Measurements from ENCODE around the gene TMEM131L.
A peak's percentile ranks its signal among the peaks of the same experiment; 100 is the strongest.
"Not testable (repeated sequence)": the region's sequence is repeated elsewhere in the genome, so short reads cannot be mapped to it uniquely, and the experiment has no call there.

Gene TMEM131L

GRCh38 chr4:153452658-153453378 is 13.3 kb upstream of the TMEM131L start:
- peaks cover 37% of the 10 kb centered on the region for H3K4me1 Mint-ChIP-seq (ENCODE audit: low read depth)
- peaks cover 22% of the 10 kb centered on the region for H3K27me3 Mint-ChIP-seq
- H3K36me3 Mint-ChIP-seq (ENCODE audit: low read depth) = no peaks in the 10 kb centered on the region
- H3K9me3 Mint-ChIP-seq = no peaks in the 10 kb centered on the region
- intact Hi-C loops (cut with micrococcal nuclease) = no loop called here
- H3K27ac Mint-ChIP-seq = no peak overlapping the region
- no peak overlapping the region for H3K4me3 Mint-ChIP-seq

- no peaks in the 10 kb centered on the region for H3K36me3 Mint-ChIP-seq (ENCODE audit: low read depth)
- H3K27me3 Mint-ChIP-seq = peaks cover 20% of the 10 kb centered on the region
- H3K4me1 Mint-ChIP-seq (ENCODE audit: low read depth) = peaks cover 37% of the 10 kb centered on the region
- H3K9me3 Mint-ChIP-seq = peaks cover under 1% of the 10 kb centered on the region
- intact Hi-C loops (cut with micrococcal nuclease) = no loop called here
- H3K4me3 Mint-ChIP-seq = no peak overlapping the region
- no peak overlapping the region for H3K27ac Mint-ChIP-seq
Observed at GRCh38 chr4:153453402-153453801, 12.8 kb upstream of the TMEM131L start.

GRCh38 chr4:153458969-153459368 is 7.2 kb upstream of the TMEM131L start:
- H3K27ac Mint-ChIP-seq = no peak overlapping the region
- intact Hi-C loops (cut with micrococcal nuclease) = no loop called here
- peaks cover 10% of the 10 kb centered on the region for H3K9me3 Mint-ChIP-seq
- peaks cover 22% of the 10 kb centered on the region for H3K27me3 Mint-ChIP-seq
- H3K36me3 Mint-ChIP-seq (ENCODE audit: low read depth) = no peaks in the 10 kb centered on the region
- H3K4me1 Mint-ChIP-seq (ENCODE audit: low read depth) = peaks cover 12% of the 10 kb centered on the region
- no peak overlapping the region for H3K4me3 Mint-ChIP-seq

GRCh38 chr4:153461549-153461948 is 4.6 kb upstream of the TMEM131L start:
- Mint-ChIP-seq H3K27me3 (peaks cover 26% of the 10 kb centered on the region), H3K4me1 (ENCODE audit: low read depth) (peaks cover 23% of the 10 kb centered on the region)
- H3K9me3 Mint-ChIP-seq; H3K4me3 Mint-ChIP-seq; intact Hi-C loops (cut with micrococcal nuclease); H3K27ac Mint-ChIP-seq; H3K36me3 Mint-ChIP-seq (ENCODE audit: low read depth): not testable (repeated sequence)

- intact Hi-C loops (cut with micrococcal nuclease) = no loop called here
- H3K27ac Mint-ChIP-seq = no peak overlapping the region
- H3K27me3 Mint-ChIP-seq = peaks cover 16% of the 10 kb centered on the region
- peaks cover 31% of the 10 kb centered on the region for H3K4me1 Mint-ChIP-seq (ENCODE audit: low read depth)
- H3K4me3 Mint-ChIP-seq = no peak overlapping the region
- H3K36me3 Mint-ChIP-seq (ENCODE audit: low read depth) = peaks cover 10% of the 10 kb centered on the region
- H3K9me3 Mint-ChIP-seq = peaks cover 2% of the 10 kb centered on the region
Observed at GRCh38 chr4:153464068-153464467, 2.1 kb upstream of the TMEM131L start.

- Mint-ChIP-seq H3K27me3 (peaks cover 15% of the 10 kb centered on the region), H3K4me1 (ENCODE audit: low read depth) (peaks cover 33% of the 10 kb centered on the region), H3K36me3 (ENCODE audit: low read depth) (peaks cover 10% of the 10 kb centered on the region), H3K27ac (no peak overlapping the region), H3K9me3 (no peaks in the 10 kb centered on the region), H3K4me3 (peak overlapping the region; percentile 76)
- intact Hi-C loops (cut with micrococcal nuclease) = loop anchor here (1.0 to 5.0 kb wide), 2 partner anchors 32 to 57 kb away; no protein-coding TSS in a partner anchor
Observed at GRCh38 chr4:153465140-153465539, 1.0 kb upstream of the TMEM131L start.

GRCh38 chr4:153465615-153466080 is 512 bp upstream of the TMEM131L start:
- H3K36me3 Mint-ChIP-seq (ENCODE audit: low read depth) = peaks cover 12% of the 10 kb centered on the region

GRCh38 chr4:153466949-153467896 is 1.1 kb downstream of the TMEM131L start:
- Mint-ChIP-seq H3K4me1 (ENCODE audit: low read depth) (peaks cover 52% of the 10 kb centered on the region), H3K36me3 (ENCODE audit: low read depth) (peaks cover 23% of the 10 kb centered on the region), H3K4me3 (peak overlapping the region; percentile 91), H3K27me3 (peaks cover 12% of the 10 kb centered on the region), H3K9me3 (peaks cover 3% of the 10 kb centered on the region), H3K27ac (peak overlapping the region; percentile 79)
- intact Hi-C loops (cut with micrococcal nuclease) = loop anchor here (5.0 kb wide), 1 partner anchor 55 kb away; no protein-coding TSS in a partner anchor

More at GRCh38 chr4:153465615-153466080, 512 bp upstream of the TMEM131L start:
- Mint-ChIP-seq H3K9me3 (no peaks in the 10 kb centered on the region), H3K27ac (peak overlapping the region; percentile 79), H3K27me3 (peaks cover 12% of the 10 kb centered on the region), H3K4me1 (ENCODE audit: low read depth) (peaks cover 36% of the 10 kb centered on the region), H3K4me3 (peak overlapping the region; percentile 76)
- intact Hi-C loops (cut with micrococcal nuclease) = loop anchor here (1.0 to 5.0 kb wide), 2 partner anchors 32 to 57 kb away; no protein-coding TSS in a partner anchor

- H3K9me3 Mint-ChIP-seq = peaks cover 8% of the 10 kb centered on the region
- no peak overlapping the region for H3K4me3 Mint-ChIP-seq
- peaks cover 30% of the 10 kb centered on the region for H3K36me3 Mint-ChIP-seq (ENCODE audit: low read depth)
- peaks cover 14% of the 10 kb centered on the region for H3K27me3 Mint-ChIP-seq
- H3K4me1 Mint-ChIP-seq (ENCODE audit: low read depth) = peaks cover 58% of the 10 kb centered on the region
- intact Hi-C loops (cut with micrococcal nuclease) = loop anchor here (5.0 kb wide), 1 partner anchor 54 kb away; no protein-coding TSS in a partner anchor
- no peak overlapping the region for H3K27ac Mint-ChIP-seq
Observed at GRCh38 chr4:153467897-153468262, 1.7 kb downstream of the TMEM131L start.

- Mint-ChIP-seq H3K4me3 (no peak overlapping the region), H3K36me3 (ENCODE audit: low read depth) (peaks cover 36% of the 10 kb centered on the region), H3K4me1 (ENCODE audit: low read depth) (peaks cover 63% of the 10 kb centered on the region), H3K27ac (no peak overlapping the region), H3K9me3 (peaks cover 8% of the 10 kb centered on the region), H3K27me3 (peaks cover 12% of the 10 kb centered on the region)
- intact Hi-C loops (cut with micrococcal nuclease) = loop anchor here (5.0 kb wide), 1 partner anchor 54 kb away; no protein-coding TSS in a partner anchor
Observed at GRCh38 chr4:153468587-153468986, 2.4 kb downstream of the TMEM131L start.

- H3K36me3 Mint-ChIP-seq (ENCODE audit: low read depth) = peaks cover 40% of the 10 kb centered on the region
- intact Hi-C loops (cut with micrococcal nuclease) = loop anchor here (5.0 kb wide), 1 partner anchor 53 kb away; no protein-coding TSS in a partner anchor
- no peak overlapping the region for H3K4me3 Mint-ChIP-seq
- peaks cover 8% of the 10 kb centered on the region for H3K9me3 Mint-ChIP-seq
- peaks cover 63% of the 10 kb centered on the region for H3K4me1 Mint-ChIP-seq (ENCODE audit: low read depth)
- H3K27me3 Mint-ChIP-seq = peaks cover 10% of the 10 kb centered on the region
- no peak overlapping the region for H3K27ac Mint-ChIP-seq
Observed at GRCh38 chr4:153469031-153469430, 2.9 kb downstream of the TMEM131L start.

- intact Hi-C loops (cut with micrococcal nuclease); H3K4me3 Mint-ChIP-seq; H3K9me3 Mint-ChIP-seq; H3K27me3 Mint-ChIP-seq; H3K27ac Mint-ChIP-seq: not testable (repeated sequence)
- Mint-ChIP-seq H3K4me1 (ENCODE audit: low read depth) (peaks cover 51% of the 10 kb centered on the region), H3K36me3 (ENCODE audit: low read depth) (peaks cover 54% of the 10 kb centered on the region)
Observed at GRCh38 chr4:153471071-153471697, 5.0 kb downstream of the TMEM131L start.

- H3K27ac Mint-ChIP-seq = no peak overlapping the region
- H3K9me3 Mint-ChIP-seq = peaks cover 8% of the 10 kb centered on the region
- peaks cover 4% of the 10 kb centered on the region for H3K27me3 Mint-ChIP-seq
- no peak overlapping the region for H3K4me3 Mint-ChIP-seq
- intact Hi-C loops (cut with micrococcal nuclease) = no loop called here
- peaks cover 52% of the 10 kb centered on the region for H3K4me1 Mint-ChIP-seq (ENCODE audit: low read depth)
- H3K36me3 Mint-ChIP-seq (ENCODE audit: low read depth) = peaks cover 50% of the 10 kb centered on the region
Observed at GRCh38 chr4:153471698-153472093, 5.5 kb downstream of the TMEM131L start.

Data from dendritic cell treated with granulocyte-macrophage colony-stimulating factor and Interleukin-4, amounts not matched to agents 40 ng/mL and 50 ng/mL, for 4 days (primary cell).